ENCODE results near the gene ELOF1.
"Not testable (repeated sequence)": the region's sequence is repeated elsewhere in the genome, so short reads cannot be mapped to it uniquely, and the experiment has no call there.

Gene ELOF1

GRCh38 chr19:11558881-11559828 lies at the start of gene ELOF1:
ELOF1 (minus strand) TSS chr19:11559230; CDS start chr19:11554347, 4,883 bp downstream.
- DNase-seq, result peak; percentile 98

- no peak for DNase-seq
Measured at GRCh38 chr19:11606484-11606883, 47.5 kb upstream of the ELOF1 start.

DNA sequence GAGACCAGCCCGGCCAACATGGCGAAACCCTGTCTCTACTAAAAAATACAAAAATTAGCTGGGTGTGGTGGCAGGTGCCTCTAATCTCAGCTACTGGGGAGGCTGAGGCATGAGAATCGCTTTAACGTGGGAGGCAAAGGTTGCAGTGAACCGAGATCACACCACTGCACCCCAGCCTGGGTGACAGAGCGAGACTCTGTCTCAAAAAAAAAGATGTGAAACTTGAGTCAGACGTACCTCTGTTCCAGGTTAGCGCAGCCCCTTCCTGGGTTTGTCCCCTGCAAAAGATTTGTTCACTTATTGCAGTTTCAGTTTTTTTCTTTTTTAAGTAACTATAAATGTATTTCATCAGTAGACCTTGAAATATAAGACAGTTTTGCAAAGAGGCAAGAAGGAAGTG lies 40.7 kb upstream of the ELOF1 start:
- not testable (repeated sequence) for DNase-seq

DNA sequence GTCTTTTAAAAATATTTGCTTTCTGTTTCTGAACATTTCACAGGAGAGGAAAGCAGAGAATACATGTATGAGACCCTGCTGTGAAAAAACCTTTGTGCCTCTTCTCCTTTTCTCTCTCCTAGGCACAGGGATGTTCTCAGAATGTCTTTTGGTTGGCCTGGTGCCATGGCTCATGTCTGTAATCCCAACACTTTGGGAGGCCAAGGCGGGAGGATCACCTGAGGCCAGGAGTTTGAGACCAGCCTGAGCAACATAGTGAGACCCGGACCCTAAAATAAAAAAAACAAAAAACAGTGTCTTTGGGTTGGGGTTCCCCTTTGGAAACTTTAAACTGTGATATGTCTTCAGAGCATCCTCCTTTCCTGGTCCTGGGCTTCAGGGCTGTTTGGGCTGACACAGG lies 39.7 kb upstream of the ELOF1 start:
- no peak for DNase-seq

DNA sequence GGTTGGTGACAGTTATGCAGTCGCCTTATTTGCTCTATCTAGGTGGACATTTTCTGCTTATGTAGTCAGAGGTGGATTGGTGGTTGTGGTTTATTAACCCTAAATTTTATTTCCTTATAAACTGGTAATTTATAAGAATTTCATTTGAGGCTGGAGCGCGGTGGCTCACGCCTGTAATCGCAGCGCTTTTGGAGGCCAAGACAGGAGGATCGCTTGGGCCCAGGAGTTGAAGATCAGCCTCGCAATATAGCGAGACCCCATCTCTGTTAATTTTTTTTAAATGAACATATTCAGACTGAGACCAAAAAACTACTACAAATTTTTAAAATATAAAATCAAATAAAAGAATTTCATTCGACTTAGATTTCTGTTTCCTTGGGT lies 39.1 kb upstream of the ELOF1 start:
- no peak for DNase-seq

GRCh38 chr19:11597202-11598102 lies 38.4 kb upstream of the ELOF1 start, which contains the start of gene ZNF627:
ZNF627 (plus strand) TSS chr19:11597483; CDS start chr19:11597628, 145 bp downstream.
- peak; percentile 99 for DNase-seq

DNA sequence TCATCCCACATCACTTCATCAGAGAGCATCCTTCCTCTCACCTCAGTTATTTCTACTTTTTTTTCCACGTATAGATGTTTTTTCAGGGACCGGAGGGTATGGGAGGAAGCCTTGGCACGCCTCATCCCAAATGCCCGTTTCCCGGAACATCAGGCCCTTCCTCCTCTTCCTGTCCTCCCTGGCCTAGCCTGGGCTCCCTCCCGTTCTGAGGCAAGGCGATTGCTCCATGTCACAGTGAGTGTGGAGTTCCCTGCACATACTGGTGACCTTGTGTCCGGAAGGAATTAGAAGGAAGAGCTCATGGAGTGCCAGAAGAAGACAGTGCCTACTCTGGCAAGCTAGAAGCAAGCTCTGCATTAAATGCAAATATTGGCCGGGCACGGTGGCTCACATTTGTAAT lies 37.1 kb upstream of the ELOF1 start:
- DNase-seq, result no peak

DNA sequence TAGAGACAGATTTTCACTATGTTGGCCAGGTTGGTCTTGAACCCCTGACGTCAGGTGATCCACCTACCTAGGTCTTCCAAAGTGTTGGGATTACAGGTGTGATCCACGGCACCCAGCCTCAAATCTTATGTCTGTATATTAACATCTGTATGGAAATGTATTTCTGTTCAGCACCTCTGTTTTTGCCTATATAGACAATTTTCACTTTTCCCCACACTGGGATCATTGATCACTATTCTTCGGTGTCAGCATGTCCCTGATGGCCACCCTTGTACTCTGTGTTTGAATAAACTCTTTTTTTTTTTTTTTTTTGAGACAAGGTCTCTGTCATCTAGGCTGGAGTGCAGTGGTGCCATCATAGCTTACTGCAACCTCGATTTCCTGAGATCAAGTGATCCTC lies 35.1 kb upstream of the ELOF1 start:
- no peak for DNase-seq

GRCh38 chr19:11587975-11588631 lies 29.1 kb upstream of the ELOF1 start:
- DNase-seq, result peak; percentile 41

- peak; percentile 69 for DNase-seq
Measured at GRCh38 chr19:11587302-11587974, 28.4 kb upstream of the ELOF1 start.

DNA sequence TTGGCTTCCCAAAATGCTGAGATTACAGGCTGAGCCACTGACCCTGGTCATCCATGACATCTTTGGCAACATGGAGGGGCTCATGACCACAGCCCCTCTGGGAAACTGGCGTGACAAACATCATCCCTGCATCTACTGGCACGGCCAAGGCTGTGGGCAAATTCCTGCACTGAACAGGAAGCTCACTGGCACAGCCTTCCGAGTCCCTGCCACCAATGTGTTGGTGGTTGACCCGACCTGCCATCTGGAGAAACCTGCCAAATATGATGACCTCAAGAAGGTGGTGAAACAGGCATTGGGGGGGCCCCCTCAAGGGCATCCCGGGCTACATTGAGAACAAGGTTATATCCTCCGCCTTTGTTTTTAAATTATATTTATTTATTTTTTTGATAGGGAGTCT lies 27.3 kb upstream of the ELOF1 start:
- no peak for DNase-seq

DNA sequence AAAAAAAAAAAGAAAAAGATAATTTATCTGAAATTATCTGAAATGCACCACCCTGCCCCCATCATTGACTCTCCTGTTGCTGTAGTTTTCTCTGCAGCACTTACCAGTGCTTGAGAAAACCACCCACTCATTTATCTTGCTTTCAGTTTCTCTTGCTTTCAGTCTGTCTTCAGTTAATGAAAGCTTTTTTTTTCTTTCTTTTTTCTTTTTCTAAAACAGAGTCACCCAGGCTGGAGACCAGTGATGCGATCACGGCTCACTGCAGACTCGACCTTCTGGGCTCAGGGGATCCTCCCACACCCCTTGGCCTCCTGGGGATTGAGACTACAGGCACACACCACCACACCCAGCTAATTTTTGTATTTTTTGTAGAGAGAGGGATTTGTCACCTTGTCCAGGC lies 22.7 kb upstream of the ELOF1 start:
- no peak for DNase-seq

DNA sequence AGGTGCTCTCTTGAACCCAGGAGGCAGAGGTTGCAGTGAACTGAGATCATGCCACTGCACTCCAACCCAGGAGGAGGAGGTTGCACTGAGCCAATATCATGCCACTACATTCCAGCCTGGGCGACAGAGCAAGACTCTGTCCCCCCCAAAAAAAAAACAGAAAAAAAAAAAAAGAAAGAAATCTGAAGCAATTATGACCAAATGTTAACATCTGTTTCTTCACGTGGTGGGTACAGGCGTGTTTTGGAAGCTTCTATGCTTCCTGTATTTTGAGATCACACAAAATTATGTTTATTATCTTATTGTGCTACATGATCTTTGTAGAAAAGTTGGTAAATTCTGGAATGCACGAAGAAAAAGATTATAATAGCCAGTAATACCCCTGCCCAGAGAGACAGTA lies 21.1 kb upstream of the ELOF1 start:
- DNase-seq, result no peak

DNA sequence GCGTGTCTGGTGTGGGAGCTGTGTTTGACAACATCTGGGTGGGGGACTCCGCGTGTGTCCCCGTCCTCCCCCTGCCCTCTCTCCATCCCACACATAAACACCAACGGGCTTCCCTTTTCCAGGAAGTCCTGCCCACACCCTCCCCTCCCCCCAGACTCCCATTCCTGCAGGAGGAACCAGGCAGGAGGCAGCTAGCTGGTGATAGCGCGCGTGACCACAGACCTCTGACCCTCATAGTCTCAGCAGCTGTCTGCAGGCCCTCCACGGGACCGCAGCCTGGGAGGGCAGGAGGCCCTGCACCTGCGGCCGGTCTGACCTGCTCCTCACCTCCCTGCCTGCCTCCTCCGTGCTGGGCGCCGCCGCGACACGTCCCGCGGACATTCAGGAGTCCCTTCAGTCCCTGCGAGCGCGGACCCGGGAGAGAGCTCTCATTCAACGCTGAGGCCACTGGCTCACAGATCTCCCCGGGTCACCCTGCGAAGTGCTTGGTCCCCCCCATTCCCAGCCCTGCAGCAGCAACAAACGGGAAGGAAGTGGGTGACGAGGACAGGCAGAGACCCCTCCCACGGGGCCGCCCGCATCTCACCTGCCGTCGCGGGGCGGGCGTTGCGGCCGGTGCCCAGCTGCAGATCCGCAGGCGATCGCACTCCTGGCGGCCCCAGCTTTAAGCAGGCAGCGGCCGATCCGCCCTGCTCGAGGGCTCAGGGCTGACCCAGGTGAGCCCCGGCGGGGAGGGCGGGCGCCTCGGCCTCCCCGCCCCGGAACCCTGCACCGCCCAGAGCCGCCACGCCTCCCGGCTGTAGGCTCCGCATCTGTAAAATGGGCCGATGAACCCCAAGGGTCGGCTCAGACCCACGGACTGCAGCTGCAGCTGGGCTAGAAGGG lies 19.5 kb upstream of the ELOF1 start:
- no peak for DNase-seq

DNA sequence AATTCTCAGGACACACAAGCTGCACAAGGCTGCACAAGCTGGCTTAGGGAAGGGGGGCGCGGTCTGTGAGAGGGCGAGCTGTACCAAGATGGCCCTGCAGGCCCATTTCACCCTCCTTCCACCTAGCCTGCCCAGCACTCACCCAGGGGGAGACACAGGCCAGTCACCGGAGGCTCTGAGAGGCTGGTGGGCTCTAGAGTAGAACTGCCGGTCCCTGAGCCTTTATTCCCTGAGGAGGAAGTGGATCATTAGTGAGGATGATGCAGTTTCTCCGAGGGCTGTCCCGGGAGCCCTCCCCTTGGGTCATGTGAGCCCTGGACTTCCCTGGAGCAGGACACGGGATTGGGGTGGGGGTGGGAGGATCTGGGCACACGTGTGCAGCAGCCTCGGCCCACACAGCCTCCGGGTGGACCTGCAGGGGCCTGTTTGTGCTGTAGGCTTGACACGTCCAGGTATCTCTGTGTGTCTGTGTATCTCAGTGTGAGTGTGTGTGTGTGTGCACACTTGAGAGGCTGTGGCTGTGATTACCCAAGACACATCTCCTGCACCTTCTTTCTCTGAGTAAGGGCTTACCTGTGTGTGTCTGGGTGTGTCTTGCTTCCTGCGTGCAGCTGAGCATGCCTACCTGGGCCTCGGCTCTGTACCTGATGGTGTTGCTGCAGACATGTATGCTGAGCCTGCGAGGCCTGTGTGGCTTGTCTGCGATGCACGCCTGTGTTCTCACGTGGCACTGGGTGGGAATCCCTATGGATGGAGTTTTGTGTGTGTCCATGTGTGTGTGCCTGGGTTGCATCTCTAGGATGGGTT lies 18.6 kb upstream of the ELOF1 start, which contains the start of gene ACP5:
ACP5 (minus strand) TSS at position 195 of the 807 bp plus-strand sequence. CDS start 328 bp downstream, outside the sequence.
- no peak for DNase-seq

- no peak for DNase-seq
Measured at GRCh38 chr19:11576227-11576626, 17.2 kb upstream of the ELOF1 start.

- no peak for DNase-seq
Measured at GRCh38 chr19:11574689-11575088, 15.7 kb upstream of the ELOF1 start.

GRCh38 chr19:11573763-11574162 lies 14.7 kb upstream of the ELOF1 start:
- not testable (repeated sequence) for DNase-seq

- DNase-seq, result not testable (repeated sequence)
Measured at GRCh38 chr19:11573354-11573753, 14.3 kb upstream of the ELOF1 start.

GRCh38 chr19:11570039-11570462 lies 11.0 kb upstream of the ELOF1 start:
- no peak for DNase-seq

Data from COR-L47 (cell line).